Fibroblast of the conjunctiva (primary cell): ENCODE data around the gene CLINT1.
"Not testable (repeated sequence)": the region's sequence is repeated elsewhere in the genome, so short reads cannot be mapped to it uniquely, and the experiment has no call there.

Experiments used
- DNase-seq: peaks from one replicate; pipeline ENCODE4 v3.0.0-alpha.2; 2010; ENCODE audit warnings: low read depth

Gene CLINT1

DNA sequence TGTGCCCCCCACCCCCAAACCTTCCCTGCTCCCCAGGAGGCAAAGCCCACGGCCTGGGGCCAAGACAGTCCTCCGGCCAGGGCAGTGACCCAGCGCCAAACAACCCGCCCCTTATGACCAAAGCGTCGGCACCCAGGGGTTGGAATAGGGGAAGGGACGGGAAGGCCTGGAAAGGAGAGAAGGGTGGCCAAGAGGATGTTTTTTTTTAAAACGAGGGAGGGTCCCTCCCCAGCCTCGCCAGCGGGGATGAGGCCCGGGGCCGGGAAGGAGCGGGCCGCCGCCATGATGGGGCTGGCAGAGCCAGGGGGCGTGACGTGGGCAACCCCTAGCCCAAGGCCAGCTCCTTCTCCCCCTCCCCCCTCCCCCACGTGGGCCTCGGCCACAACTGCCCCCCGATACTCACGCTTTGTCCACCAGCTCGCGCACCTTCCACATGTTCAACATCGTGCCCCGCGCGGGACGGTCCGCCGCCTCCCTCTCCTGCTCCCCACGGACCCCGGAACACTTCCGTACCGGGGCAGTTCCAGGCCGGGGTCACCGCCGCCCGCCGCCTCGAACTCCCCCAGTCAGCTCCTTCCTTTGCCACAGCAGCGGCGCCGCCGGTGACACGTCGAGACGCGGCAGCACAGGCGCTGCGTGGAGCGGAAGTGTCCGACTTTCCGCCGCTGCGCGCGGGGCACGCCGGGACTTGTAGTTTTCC is at the start of gene CLINT1:
Gene CLINT1, minus strand, starts transcription at position 619 of the 700 bp plus-strand sequence. Its CDS starts 175 bp downstream, at position 444.
- DNase-seq = peak; percentile 64

DNA sequence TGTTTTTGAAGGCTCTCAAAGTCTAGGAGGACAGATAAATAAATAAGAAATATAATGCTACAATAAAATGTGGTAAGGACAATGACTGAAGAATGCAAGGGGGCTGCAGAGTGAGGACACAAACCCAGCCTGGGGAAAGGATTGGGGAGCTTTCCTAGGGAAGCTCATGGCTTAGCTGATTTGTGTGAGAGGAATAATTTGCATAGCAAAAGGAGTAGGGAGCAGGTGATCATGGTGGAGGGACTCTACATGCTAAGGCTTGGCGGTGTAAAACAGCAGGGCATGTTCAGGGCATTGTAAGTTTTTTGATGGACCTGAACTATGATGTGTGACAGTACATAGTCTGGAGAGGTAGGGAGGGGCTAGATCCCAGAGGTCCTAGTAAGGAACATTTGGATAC is 49.5 kb upstream of the CLINT1 start:
- DNase-seq = no peak

DNA sequence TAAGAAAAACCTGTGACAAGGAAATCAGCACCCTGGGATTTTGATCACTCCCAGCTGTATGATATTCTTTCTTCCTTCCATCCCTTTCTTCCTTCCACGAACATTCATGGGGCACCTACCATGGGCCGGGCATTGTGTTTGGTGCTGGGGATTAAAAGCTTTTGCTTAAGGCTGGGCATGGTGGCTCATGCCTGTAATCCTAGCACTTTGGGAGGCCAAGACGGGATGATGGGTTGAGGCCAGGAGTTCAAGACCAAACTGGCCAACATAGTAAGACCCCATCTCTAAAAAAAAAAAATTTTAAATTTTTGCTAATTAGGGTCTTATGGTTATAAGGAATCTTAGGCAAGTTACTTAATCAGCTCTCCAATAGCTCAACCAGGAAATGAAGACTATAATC is 48.5 kb upstream of the CLINT1 start:
- no peak for DNase-seq

DNA sequence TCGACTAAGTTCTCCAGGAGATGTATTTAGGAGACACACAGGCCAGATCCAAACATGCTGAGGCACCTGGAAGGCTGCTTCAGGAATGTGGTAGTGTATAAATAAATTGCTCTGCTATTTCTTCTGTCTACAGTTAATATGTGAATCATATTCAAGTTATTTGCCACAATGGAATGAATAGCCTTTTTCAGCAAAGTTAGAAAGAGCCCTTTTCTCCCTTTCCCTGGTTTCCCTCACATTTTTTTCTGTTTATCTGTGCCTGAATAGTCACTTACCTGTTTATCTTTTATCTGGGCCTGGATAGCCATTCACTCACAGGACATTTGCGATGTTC is 44.1 kb upstream of the CLINT1 start:
- no peak for DNase-seq

DNA sequence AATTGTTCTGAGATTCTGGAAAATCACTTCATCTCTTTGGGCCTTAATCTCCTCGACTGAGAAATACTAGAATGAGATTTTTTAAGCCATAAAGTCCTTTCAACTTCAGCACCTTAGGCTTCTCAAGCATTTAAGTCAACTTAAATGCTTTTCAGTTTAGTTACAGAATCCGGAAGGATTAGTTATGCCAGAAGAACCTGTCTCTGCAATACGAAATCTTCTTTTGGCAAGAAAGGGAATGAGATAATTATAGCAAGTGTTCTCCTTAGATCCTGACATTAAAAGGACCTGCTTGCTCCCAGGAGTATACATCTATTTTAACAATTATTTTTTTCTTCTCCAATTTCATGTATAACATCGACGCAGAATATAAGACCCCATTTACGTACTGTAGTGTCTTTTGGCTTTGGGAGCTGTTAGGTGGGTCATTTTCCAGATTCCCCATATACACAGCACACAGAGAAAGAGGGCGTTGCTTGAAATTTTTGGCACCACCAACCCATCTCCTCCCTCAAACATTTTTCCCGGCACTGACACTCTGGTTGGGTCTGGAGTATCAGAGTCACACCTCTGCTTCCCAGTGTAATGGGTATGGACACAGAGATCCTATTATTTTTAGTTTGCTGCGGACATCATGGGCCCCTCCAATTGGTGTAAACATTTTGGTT is 43.6 kb upstream of the CLINT1 start:
- no peak for DNase-seq

DNA sequence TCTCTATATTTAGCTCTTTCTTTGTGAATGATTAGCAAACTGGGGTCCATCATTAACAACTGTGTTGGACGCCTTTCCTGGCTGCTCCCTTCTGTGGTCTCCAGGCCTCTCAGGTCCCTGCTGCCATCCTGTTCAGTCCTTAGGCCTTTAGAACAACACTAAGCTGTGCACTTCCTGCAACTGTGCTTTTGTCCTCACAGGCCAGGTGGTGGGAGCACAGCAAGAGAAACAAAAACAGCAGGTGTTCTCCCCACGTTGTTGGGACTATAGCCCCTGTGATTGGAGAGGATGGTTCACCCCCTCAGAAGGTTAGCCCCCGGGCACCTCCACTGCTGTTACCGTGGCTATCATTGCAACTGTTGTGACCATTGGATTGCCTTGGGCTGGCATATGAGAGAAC is 41.7 kb upstream of the CLINT1 start:
- DNase-seq = no peak

DNA sequence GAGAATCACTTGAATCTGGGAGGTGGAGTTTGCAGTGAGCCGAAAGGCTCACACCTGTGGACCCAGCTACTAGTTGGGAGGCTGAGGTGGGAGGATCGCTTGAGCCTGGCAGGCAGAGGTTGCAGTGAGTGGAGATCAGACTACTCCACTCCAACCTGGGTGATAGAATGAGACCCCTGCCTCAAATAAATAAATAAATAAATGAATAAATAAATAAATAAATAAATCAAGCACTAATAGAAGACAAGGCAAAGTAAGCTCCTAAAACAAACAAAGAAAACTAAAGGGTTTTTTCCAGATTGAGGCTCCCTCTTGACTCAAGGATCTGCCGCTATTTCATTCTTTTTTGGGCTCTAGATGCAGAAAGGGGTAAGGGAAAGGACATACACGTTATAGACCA is 34.7 kb upstream of the CLINT1 start:
- DNase-seq = no peak

DNA sequence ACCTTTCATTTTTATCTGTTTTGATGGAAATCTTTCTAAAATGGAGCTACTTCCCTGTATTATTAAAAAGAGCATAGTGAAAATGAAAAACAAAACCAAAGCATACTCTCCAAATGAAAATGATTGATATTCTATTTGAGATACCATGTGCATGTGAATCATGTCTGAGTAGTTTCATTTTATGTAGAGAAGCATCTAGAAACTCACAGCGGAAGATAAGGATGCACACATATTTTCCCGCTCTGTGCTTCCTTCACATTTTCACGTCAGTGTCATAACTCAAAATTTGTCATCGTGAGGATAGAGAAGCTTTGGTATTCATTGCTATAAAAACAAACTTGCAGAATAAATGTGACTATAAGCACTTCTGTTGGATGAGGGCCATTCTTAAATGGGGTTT is 34.0 kb upstream of the CLINT1 start:
- no peak for DNase-seq

DNA sequence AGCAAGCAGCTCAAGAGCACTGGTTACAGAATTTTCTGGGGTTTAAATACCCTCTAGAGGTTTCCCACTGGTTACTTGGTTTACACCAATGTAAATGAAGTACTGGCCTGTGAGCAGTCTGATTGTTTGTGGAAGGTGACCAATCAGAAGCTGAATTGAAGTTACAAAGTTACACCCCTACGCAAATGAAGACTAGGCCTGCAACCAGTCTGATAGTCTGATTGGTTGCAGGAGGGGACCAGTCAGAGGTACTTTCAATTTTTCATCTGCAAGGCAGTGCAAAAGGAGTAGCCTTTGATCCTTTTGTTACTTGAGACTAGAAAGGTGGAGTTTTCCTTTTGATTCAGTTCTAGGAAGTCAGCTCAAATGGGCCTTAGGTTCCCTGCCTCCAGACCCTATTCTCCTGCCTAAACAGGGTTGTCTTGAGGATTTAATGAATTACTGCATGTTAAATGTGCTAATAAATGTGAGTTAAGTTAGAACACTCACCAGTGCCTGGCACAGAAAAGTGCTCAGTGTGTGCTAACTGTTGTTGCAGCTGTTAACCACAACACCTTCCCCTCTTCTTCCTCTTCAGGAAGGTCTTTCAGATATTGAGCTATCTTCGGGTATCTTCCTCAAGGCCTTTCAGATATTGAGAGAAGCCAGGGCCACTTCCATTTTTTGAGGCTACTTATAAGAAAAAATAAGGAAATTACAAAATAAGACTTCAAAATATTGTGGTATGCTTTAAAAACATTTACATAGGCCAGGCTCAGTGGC is 32.1 kb upstream of the CLINT1 start:
- no peak for DNase-seq

DNA sequence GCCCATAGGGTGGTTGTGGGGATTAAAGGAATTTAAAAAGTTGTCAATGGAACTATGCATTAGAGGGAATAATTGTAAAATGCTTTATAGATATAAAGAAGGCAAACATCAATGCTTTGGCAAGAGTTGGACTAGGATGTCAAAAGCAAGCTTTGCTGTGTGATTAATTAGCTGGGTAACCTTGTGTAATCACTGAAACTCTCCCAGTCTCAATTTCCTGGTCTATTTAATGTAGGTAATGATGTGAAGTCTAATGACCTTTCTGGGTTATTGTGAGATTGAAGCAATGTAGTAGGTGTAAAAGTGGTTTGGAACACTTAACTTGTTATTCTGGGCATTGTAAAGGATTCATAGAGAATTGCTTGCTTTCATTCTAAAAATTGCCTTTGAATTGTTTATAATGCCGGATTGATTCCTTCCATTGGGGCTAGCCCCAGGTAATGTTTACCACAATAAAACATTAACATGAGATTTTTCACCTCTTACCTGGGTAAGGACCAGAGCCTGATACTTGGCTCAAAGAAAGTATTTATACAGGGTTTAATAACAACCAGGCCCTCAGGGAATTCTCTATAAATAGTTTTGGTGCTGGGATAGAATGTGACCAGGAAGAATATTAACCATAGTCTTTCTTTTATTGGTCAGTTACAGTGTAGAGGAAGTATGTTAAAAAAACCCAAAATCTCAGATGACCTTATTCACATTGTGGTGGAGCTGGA is 30.0 kb upstream of the CLINT1 start:
- no peak for DNase-seq

DNA sequence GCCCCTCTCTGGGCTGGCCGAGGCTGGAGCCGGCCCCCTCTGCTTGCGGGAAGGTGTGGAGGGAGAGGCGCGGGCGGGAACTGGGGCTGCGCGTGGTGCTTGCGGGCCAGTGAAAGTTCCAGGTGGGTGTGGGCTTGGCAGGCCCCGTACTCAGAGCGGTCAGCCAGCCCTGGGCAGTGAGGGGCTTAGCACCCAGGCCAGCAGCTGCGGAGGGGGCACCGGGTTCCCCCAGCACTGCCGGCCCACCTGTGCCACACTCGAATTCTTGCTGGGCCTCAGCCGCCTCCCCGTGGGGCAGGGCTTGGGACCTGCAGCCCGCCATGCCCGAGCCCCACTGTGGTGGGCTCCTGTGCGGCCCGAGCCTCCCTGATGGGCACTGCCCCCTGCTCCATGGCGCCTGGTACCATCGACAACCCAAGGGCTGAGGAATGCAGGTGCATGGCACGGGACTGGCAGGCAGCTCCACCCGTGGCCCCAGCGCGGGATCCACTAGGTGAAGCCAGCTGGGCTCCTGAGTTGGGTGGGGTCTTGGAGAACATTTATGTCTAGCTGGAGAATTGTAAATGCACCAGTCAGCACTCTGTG is 27.9 kb upstream of the CLINT1 start:
- no peak for DNase-seq

DNA sequence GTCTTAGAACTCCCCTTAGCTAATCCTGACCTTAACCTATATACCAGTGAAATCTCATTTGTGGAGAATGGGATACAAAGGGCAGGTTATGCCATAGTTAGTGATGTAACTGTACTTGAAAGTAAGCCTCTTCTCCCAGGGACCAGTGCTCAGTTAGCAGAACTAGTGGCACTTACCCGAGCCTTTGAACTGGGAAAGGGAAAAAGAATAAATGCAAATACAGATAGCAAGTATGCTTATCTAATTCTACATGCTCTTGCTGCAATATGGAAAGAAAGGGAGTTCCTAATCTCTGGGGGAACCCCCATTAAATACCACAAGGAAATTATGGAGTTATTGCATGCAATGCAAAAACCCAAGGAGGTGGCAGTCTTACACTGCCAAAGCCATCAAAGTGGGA is 26.1 kb upstream of the CLINT1 start:
- not testable (repeated sequence) for DNase-seq

DNA sequence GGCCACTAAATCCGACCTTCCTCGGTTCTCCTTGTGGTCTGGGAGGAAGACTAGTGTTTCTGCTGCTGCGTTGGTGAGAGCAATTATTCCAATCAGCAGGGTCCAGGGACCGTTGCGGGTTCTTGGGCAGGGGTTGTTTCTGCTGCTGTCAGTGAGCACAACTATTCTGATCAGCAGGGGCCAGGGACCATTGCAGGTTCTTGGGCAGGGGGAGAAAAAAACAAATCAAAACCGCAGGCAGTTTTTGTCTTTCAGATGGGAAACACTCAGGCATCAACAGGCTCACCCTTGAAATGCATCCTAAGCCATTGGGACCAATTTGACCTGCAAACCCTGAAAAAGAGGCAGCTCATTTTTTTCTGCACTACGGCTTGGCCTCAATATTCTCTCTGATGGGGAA is 22.6 kb upstream of the CLINT1 start:
- not testable (repeated sequence) for DNase-seq

DNA sequence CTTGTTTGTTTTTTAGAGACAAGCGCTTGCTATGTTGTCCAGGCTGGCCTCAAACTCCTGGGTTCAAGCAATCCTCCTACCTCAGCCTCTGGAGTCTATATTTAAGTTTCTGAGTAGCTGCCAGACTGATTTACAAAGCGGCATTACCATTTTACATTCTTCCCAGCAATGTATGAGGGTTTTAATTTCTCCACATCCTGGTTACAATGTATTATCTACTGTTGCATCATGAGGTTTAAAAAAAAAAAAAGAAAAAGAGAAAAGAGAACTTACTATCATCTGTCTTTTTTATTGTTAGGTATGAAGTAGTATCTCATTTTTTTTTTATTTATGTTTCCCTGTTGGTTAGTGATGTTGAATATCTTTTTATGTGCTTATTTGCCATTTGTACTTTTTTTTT is 18.9 kb upstream of the CLINT1 start:
- DNase-seq = peak; percentile 14

DNA sequence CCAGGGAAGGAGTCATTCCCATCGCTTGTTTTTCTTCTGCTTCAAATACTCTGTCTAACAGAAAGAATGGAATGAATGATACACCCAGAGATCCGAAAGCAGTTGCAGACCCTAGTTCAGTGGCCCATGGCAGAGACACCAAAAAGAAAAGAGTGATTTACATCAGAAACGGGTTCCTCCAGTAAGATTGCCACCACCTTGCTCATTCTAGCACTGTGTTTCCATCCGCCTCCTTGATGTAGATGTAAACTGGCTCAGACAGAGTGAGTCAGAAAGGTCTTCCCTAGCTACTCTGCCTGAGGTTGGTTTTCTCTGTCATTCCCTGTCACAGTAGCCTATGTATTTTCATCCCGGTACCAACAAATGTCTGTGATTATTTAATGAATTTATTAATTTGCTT is 15.9 kb upstream of the CLINT1 start:
- DNase-seq = no peak

DNA sequence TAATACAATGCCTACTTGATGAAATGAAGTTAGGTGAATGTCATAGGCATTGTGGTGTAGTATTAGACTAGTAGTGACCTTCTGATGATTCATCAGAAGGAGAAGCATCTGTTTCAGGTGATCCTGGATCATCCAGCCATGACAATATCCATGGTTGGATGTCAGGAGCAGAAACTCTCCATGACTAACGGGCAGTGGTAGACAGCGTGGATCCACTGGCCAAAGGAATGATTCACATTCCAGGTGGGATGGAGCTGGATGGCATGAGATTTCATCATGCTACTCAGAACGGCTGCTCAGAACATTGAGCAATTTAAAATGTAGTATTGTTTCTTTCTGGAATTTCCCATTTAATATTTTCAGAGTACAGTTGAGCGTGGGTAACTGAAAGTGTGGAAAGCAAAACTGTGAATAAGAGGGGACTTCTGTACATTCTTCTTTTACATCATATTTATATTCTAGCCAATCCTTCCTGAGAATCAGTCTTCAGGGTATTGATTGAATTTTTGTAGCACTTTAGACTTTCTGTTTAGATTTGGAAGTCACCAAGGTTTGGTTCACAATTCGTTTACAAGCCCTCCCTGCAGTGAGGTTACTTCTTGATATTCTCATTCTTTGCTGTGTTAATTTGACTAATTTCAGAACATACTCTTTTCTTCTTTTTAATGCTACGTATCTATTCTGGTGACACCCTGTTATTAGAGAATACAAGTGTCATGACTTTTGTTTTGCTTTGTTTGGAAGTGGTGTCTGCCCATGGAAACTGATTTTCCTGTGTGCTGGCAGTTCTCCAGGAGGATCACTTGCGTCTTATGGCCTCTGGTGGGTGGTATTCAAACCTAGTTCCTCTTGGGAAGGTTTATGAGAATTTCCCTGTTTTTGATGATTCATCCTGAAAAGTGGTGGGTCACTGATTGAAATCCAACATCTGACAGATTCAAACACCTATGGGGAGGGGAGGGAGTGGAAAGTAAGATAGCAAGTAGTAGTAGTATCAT is 12.2 kb upstream of the CLINT1 start:
- DNase-seq = peak; percentile 64

DNA sequence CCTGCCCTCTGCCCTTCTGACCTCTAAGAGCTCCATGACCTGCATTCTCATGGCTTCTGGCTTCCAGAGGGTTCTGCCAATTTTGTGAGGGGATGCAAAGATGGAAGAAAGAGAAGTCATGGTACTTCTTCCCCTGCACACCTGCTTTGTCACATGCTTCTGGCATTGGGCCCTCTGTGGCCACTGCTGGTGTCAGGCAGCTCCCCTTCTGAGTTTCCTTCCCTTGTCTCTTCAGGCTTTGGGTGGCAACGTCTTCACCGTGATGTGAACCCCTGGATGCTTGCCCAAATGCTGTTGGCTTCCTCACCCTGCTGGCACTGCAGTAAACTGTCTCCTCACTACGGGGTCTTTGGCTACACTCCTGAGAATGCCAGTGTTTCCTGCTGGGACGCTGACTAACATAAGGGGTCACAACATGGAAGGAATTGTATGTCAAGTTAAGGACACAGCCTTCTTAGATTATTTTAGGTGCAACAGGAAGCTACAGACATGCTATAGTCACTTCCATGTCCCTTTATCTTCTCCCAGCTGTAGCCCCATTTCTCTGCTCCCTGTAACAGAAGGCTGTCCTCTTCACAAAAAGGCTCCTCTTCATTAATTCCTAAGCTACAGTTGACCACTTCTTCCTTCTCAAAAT is 8.9 kb upstream of the CLINT1 start:
- no peak for DNase-seq

DNA sequence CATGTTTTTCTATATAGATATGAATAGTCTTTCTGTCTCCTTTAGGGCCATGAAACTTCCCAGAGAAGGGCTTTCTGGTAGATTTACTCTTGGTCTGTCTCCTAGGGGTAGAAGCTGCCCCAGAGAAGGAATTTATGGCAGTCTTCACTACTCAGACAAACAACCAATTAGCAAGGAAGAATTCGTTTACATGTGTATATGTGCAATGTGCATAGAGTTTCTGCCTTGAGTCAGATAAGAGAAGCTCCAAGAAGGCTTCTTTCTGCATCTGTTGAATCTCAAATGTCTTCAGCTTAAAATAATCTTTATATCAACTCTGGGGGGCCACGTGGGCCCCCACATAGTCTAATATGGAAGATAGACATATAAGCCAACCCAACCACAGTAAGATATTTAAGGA is 7.6 kb upstream of the CLINT1 start:
- DNase-seq = no peak

DNA sequence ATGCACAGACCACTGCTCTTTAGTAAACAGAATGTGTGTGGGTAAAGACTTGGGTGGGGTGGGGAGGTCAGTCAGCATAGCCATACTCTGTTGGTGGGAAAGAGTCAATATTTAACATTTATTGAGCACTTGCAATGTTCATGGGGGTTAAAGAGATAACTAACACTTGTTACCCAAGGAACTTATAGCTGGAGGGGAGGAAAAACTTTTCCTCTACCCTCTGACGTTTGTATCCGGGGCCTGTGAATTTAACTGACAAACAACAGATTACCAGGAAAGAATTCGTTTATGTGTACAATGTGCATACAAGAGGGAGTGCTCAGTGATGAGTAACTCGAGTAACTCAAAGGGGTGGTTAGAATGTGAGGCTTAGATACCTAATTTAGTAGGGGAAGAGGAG is 6.8 kb upstream of the CLINT1 start:
- no peak for DNase-seq

DNA sequence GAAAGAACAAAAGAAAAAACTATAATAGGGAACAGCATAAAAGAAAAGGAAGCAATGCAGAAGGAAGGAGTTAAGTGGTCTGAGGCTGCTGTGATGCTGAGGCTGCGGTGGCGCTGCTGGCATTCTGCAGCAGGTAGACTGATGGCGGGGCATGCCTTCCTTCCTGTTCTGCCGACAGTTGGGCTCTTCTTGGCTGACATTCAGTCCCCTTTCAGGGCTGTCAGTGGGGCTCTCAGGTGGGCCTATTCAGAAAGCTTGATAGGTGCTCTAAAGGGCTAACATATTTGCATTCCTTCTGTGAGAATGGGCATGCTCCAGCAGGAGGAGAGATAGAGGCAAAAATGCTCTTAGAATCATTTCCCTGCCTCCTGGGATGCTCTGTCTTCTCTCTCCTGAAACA is 5.1 kb upstream of the CLINT1 start:
- DNase-seq = no peak
